Parathyroid adenoma (tissue), 2 donors: ENCODE measurements around the gene CEP20.

Experiments
- H2AFZ ChIP-seq: fragments of 300-600 bp; sonication (generic); one replicate; pipeline ENCODE4 v1.7.0; 2017; ENCODE audit warnings: antibody characterized with exemption, mild to moderate bottlenecking
- H3K27ac ChIP-seq: fragments of 300-600 bp; sonication (generic); one replicate; pipeline ENCODE4 v1.7.0; 2017
- H3K27me3 ChIP-seq: fragments of 300-600 bp; sonication (generic); one replicate; pipeline ENCODE4 v1.7.0; 2017; ENCODE audit warnings: low read length; ENCODE audit not compliant: control insufficient read depth, insufficient read depth
- H3K36me3 ChIP-seq: fragments of 300-600 bp; sonication (generic); one replicate; pipeline ENCODE4 v1.7.0; 2017; ENCODE audit warnings: low read length; ENCODE audit not compliant: control insufficient read depth, insufficient read depth
- H3K4me1 ChIP-seq: fragments of 300-600 bp; sonication (generic); one replicate; pipeline ENCODE4 v1.7.0; 2017; ENCODE audit warnings: control low read depth
- H3K4me2 ChIP-seq: fragments of 300-600 bp; sonication (generic); one replicate; pipeline ENCODE4 v1.7.0; 2017; ENCODE audit warnings: low read length
- H3K4me3 ChIP-seq: fragments of 300-600 bp; sonication (generic); one replicate; pipeline ENCODE4 v1.7.0; 2017; ENCODE audit warnings: low read depth, low read length
- H3K79me2 ChIP-seq: fragments of 300-600 bp; sonication (generic); one replicate; pipeline ENCODE4 v1.7.0; 2017; ENCODE audit warnings: control low read depth
- H3K9ac ChIP-seq: fragments of 300-600 bp; sonication (generic); one replicate; pipeline ENCODE4 v1.7.0; 2017; ENCODE audit warnings: mild to moderate bottlenecking
- H3K9me3 ChIP-seq: fragments of 300-600 bp; sonication (generic); one replicate; pipeline ENCODE4 v1.7.0; 2017; ENCODE audit warnings: low read length; ENCODE audit not compliant: control insufficient read depth
- CTCF ChIP-seq: fragments of 300-600 bp; sonication (generic); IDR thresholded peaks from one replicate; pipeline ENCODE4 v1.7.0; 2017; ENCODE audit warnings: antibody characterized with exemption, mild to moderate bottlenecking
- donor health status: primary hyperparathyroidism.

CEP20 gene

GRCh38 chr16:15885560-15886001, 2.8 kb downstream of the CEP20 start:
- Histone ChIP-seq H3K27me3 (no peaks in the 10 kb centered on the region), H3K9me3 (no peaks in the 10 kb centered on the region), H3K36me3 (no peaks in the 10 kb centered on the region), H3K4me1 (peaks cover 17% of the 10 kb centered on the region), H3K79me2 (peaks cover 30% of the 10 kb centered on the region), H3K9ac (no peak overlapping the region), H3K4me2 (no peak overlapping the region), H3K27ac (no peak overlapping the region), H2AFZ (no peak overlapping the region), H3K4me3 (no peak overlapping the region)
- TF ChIP-seq CTCF = no peak

GRCh38 chr16:15882563-15882962, 5.8 kb downstream of the CEP20 start:
- H3K27ac ChIP-seq = no peak overlapping the region
- H2AFZ ChIP-seq = no peak overlapping the region
- peaks cover 19% of the 10 kb centered on the region for H3K79me2 ChIP-seq
- no peak overlapping the region for H3K4me3 ChIP-seq
- no peaks in the 10 kb centered on the region for H3K9me3 ChIP-seq
- no peaks in the 10 kb centered on the region for H3K27me3 ChIP-seq
- no peaks in the 10 kb centered on the region for H3K36me3 ChIP-seq
- no peak for TF ChIP-seq CTCF
- peaks cover 15% of the 10 kb centered on the region for H3K4me1 ChIP-seq
- H3K4me2 ChIP-seq = no peak overlapping the region
- no peak overlapping the region for H3K9ac ChIP-seq

GRCh38 chr16:15881794-15882379, 6.5 kb downstream of the CEP20 start:
- no peak for TF ChIP-seq CTCF
- Histone ChIP-seq H3K4me3 (no peak overlapping the region), H3K9me3 (no peaks in the 10 kb centered on the region), H2AFZ (no peak overlapping the region), H3K36me3 (no peaks in the 10 kb centered on the region), H3K4me1 (peaks cover 12% of the 10 kb centered on the region), H3K4me2 (no peak overlapping the region), H3K79me2 (peaks cover 13% of the 10 kb centered on the region), H3K9ac (no peak overlapping the region), H3K27me3 (no peaks in the 10 kb centered on the region), H3K27ac (no peak overlapping the region)

- Histone ChIP-seq H3K27ac (no peak overlapping the region), H3K79me2 (peaks cover 5% of the 10 kb centered on the region), H3K9ac (no peak overlapping the region), H2AFZ (no peak overlapping the region), H3K4me2 (no peak overlapping the region), H3K4me3 (no peak overlapping the region), H3K27me3 (no peaks in the 10 kb centered on the region), H3K36me3 (no peaks in the 10 kb centered on the region), H3K9me3 (no peaks in the 10 kb centered on the region), H3K4me1 (peaks cover 8% of the 10 kb centered on the region)
- no peak for TF ChIP-seq CTCF
Measured at GRCh38 chr16:15880434-15881308, 7.7 kb downstream of the CEP20 start.
